Uterus (tissue), 2 donors: ENCODE results near the gene STH.

ENCODE experiments used
- CTCF ChIP-seq, 4 experiments: fragments of 200-600 bp in 2 of 4; fragments of 450-650 bp in 2 of 4; sonication (generic) in 2 of 4; IDR thresholded peaks; one replicate each; pipeline ENCODE4 v1.5.1; 2016 to 2019; ENCODE audit warnings: antibody characterized with exemption in 4 of 4, mild to moderate bottlenecking in 2 of 4, moderate library complexity in 1 of 4
- POLR2A ChIP-seq, 2 donors: fragments of 450-650 bp; IDR thresholded peaks; one replicate each; pipeline ENCODE4 v1.6.1; 2016; ENCODE audit warnings: antibody characterized with exemption in 2 of 2, mild to moderate bottlenecking in 1 of 2, moderate library complexity in 1 of 2

- no peak for TF ChIP-seq CTCF (IDR thresholded peaks at IDR 0.05)
- no peak for TF ChIP-seq POLR2A (IDR thresholded peaks at IDR 0.05)
These were observed 21.1 kb downstream of the STH start for GRCh38 chr17:46020023-46020761.
